HG03196 (cell line): ENCODE data around the gene C3orf85.
"Not testable (repeated sequence)": the region's sequence is repeated elsewhere in the genome, so short reads cannot be mapped to it uniquely, and the experiment has no call there.

Experiments used
- ATAC-seq: cut with Tn5 transposase; IDR thresholded peaks from one replicate; pipeline ENCODE4 v1.9.1; 2021; ENCODE audit not compliant: unreplicated experiment

The C3orf85 gene, protein sequence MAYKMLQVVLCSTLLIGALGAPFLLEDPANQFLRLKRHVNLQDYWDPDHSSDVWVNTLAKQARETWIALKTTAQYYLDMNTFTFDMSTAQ

GRCh38 chr3:109136523-109136922 lies at the start of gene C3orf85:
Gene C3orf85, plus strand, starts transcription at chr3:109136719. Its CDS starts 129 bp downstream, at chr3:109136848.
- ATAC-seq, result no peak

GRCh38 chr3:109089265-109089664 lies 47.3 kb upstream of the C3orf85 start:
- ATAC-seq, result no peak

DNA sequence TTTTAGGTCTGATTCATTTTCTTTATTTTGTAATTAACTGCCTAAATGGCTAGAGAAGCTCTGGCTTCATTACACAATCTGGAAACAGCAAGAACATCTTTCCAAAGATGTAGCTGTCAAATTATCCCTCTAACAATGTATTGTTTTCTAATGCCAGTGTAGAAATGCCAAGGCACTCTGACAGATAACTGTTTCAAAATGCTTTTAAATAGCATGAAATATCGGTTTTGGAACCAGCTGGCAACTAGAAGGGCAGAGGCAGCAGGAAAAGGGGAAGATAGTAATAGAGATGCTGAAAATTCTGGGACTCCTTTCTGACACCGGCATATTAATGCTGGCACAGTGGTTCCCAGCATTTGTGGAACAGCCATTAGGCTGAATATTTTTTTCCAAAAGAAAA lies 44.7 kb upstream of the C3orf85 start:
- no peak for ATAC-seq

- ATAC-seq, result no peak
Measured at GRCh38 chr3:109093561-109093960, 43.0 kb upstream of the C3orf85 start.

GRCh38 chr3:109095166-109095565 lies 41.4 kb upstream of the C3orf85 start:
- no peak for ATAC-seq

DNA sequence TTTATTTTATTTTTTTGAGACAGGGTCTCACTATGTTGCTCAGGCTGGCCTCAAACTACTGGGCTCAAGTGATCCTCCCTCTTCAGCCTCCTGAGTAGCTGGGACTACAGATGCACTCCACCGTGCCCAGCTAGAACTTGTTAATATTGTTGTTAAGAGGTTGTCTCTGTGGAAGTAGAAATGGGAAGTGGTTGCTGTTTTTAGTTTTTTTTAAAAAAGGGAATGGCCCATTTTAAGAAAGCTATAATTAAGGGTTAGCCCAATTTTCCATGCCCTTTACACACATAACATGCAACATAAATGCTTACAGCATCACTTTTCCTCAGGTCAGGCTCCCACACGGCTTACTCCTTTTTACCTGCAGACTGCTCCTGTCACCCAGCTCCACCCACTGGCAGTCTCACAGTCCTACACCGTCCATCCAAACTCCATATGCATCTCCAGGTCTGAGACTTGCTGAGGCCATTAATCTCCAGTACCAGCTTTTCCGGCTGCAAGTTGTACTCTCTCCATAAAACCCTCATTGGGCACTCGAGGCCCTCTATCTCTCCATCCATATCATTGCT lies 38.4 kb upstream of the C3orf85 start:
- ATAC-seq, result no peak

DNA sequence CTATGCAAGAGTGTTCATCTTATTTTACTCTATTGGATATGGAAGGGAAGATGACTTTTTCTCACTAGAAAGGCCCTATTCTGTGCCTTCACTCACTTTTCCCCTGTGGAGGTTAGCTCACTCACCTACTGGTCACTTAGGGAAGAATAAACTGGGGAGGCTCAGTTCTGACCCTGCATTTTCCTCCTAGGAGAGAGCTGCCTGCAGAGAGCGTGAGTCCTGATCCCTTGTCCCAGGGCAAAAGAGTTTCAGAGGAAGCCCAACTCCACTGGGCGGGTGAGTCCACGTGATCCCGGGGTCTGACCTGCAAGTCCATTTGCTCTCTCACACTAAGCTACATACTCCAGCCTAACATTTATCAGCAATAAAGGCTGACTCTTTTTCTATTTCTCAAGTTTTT lies 26.9 kb upstream of the C3orf85 start:
- ATAC-seq, result no peak

GRCh38 chr3:109112946-109113760 lies 23.4 kb upstream of the C3orf85 start:
- no peak for ATAC-seq

DNA sequence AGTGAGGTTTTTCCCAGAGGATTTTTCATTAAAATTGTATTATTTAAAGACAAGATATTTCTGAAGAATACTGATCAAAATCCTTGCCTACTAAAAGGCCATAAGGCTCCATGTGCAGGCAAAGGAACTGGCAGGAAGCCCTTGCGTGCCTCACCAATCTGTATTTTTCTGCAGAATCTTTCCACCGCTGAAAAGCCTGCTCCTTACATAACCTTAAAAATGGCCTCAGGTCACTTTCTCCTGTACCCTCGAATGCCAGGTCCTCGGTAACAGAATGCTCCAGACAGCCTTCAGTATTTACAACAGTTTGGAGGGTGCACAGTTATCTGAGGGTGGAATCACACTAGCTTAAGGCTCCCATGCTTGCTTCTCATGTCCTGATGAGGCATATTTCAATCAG lies 21.8 kb upstream of the C3orf85 start:
- ATAC-seq, result no peak

- no peak for ATAC-seq
Measured at GRCh38 chr3:109115451-109115850, 21.1 kb upstream of the C3orf85 start.

DNA sequence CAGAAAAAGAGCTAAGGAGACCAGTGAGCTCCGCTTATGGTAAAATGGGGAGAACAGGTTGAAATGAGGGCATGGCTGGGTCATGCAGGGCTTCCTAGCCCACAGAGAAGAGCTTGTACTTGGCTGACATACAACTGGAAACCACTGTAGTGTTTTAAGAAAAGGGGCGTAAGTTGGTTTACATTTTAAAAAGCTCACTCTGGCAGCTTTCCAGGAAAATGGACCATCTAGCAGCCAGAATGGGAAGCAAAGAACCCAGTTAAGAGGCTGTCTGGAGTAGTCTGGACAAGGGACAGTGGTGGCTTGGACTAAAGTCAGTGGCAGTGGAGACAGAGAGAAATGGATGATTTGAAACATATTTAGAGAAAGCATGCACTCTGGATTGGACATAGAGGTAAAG lies 20.5 kb upstream of the C3orf85 start:
- no peak for ATAC-seq

DNA sequence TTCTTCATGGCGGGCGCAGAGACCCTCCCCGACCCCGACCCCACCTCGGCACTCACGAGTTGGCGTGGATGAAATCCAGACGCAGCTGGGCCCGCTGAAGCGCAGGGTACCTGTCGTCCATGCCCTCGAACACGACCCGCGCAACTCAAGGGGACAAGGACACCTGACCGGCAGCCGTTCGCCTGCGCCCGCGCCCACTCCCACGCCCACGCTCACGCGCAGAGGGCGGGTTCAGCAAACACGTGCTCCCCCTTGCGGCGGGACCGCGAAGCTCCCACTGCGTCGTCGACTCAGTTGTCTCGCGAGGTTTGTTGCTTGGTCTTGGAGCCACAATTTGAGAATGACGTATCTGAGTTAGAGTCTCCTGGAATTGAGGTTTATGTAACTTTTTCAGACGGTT lies 18.6 kb upstream of the C3orf85 start, which contains the start of gene MORC1:
MORC1 (minus strand) TSS at position 196 of the 400 bp plus-strand sequence; CDS start at position 121, 75 bp downstream.
- no peak for ATAC-seq

GRCh38 chr3:109118584-109118983 lies 17.9 kb upstream of the C3orf85 start:
- no peak for ATAC-seq

- ATAC-seq, result no peak
Measured at GRCh38 chr3:109122690-109123089, 13.8 kb upstream of the C3orf85 start.

DNA sequence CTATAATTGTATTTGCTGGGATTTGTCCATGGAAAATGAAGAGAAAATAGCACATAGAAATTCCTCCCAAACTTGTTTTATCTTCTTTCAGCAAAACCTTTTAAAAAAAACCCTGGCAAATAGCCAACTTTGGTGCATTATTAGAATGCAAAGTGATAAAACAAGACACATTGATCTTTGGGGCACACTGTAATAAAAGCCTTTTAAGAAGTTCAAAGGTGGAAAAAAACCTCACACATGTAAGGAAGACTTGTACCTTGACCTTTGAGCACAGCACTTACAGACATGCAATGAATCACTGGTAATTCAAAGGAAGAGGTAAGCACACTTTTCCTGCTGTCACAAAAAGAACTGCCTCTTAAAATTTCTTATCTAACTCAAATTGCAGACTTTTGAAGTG lies 10.6 kb upstream of the C3orf85 start:
- no peak for ATAC-seq

- ATAC-seq, result no peak
Measured at GRCh38 chr3:109127553-109127952, 9.0 kb upstream of the C3orf85 start.

DNA sequence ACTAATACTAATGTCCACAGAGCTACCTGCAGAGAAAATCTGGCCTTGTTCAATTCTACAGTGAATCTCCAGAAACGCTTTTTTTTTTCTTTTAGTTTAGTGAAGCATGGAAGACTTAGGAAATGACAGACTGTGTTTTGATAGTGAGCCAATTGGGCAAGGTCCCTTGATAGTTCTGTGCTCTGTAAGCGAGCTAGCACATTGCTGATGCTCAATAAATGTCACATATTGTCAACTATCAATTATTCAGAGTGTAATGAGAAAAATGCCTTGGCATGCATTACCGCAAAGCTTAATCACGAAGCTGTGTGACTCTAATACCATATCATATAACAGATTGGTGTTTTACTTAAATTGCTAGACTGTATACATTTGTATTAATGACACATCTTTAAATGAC lies 5.2 kb upstream of the C3orf85 start:
- ATAC-seq, result no peak

DNA sequence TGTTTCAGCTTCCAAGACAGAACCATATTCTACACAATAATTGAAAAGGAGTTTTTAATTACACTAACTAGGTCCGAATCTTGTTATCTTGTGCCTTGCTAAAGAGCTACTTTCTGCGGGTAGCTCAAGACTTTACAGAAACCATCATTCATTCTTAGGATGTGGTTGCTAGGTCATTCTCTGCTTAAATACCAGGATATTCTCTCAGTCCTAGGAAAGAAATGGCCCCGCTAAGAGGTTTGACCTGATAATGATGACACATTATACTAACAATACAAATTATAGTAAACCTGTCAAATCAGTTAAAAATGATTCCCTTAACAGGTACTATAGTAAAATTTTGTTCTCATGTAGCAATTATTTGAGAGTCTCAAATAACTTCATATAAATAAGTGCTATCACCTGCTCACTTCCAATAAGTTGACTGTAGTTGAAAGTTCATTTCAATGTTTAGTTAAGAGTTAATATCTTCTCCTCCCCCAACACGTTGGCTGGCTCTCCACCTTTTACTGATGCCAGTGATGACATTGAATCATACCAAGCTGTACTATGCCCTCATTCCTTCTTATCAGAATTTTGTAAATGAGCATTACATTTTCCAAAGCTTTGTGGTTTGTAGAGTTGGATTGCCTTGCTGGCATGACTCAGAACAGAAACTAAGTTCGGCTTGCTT lies 3.6 kb upstream of the C3orf85 start:
- ATAC-seq, result no peak

- ATAC-seq, result not testable (repeated sequence)
Measured at GRCh38 chr3:109133474-109133816, 3.1 kb upstream of the C3orf85 start.

DNA sequence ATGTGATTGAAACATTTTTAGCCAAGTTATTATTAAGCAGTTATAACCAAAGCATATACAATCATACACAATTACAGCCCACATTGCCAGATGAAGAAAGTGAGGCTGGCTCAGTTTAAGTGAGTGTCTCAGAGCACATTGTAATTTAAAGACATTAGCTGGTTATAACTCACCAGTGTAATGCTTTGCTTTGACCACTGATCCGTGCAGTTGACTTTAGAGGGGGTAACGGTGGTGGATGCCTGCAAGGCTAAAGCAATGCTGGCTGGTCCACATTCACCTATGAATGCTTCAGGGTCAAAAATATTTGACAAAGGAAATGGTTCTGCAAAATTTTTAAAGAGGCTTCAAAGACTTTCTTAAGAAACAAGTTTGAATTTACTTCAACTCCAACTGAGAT lies 1.2 kb downstream of the C3orf85 start:
- ATAC-seq, result no peak

- ATAC-seq, result no peak
Measured at GRCh38 chr3:109140318-109140717, 3.8 kb downstream of the C3orf85 start.

DNA sequence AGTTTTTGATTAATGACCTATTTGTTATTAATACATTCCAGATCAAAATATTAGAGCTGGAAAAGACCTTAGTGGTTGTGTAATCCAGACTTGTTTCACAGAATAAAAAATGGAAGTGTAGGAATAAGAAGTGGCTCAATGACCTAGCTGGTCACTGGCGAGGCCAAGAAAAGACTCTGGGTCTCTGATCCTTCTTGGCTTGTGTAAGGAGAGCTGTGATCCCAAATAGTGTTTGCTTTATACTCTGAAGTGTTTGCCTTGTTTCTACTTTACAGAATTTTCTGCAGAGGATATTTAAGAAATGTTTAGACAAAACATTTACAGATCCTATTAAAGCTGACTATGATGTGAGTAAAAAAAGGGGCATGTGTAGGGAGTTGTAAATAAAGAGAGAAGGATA lies 7.1 kb downstream of the C3orf85 start:
- ATAC-seq, result no peak
